ENCODE data around the gene HIF1AN.

Gene HIF1AN

GRCh38 chr10:100520811-100521210 lies 14.9 kb upstream of the HIF1AN start:
- DNase-seq (ENCODE audit: low read depth in 1 of 2, low spot score in 1 of 2), result no peak

- DNase-seq (ENCODE audit: low read depth in 1 of 2, low spot score in 1 of 2), result no peak
Measured at GRCh38 chr10:100522107-100522801, 13.5 kb upstream of the HIF1AN start.

- DNase-seq (ENCODE audit: low read depth in 1 of 2, low spot score in 1 of 2), result no peak
Measured at GRCh38 chr10:100522945-100523344, 12.8 kb upstream of the HIF1AN start.

GRCh38 chr10:100524206-100524605 lies 11.5 kb upstream of the HIF1AN start:
- DNase-seq (ENCODE audit: low read depth in 1 of 2, low spot score in 1 of 2), result no peak

- no peak for DNase-seq (ENCODE audit: low read depth in 1 of 2, low spot score in 1 of 2)
Measured at GRCh38 chr10:100524638-100525037, 11.1 kb upstream of the HIF1AN start.

GRCh38 chr10:100528123-100528886 lies 7.4 kb upstream of the HIF1AN start:
- no peak for DNase-seq (ENCODE audit: low read depth in 1 of 2, low spot score in 1 of 2)

- no peak for DNase-seq (ENCODE audit: low read depth in 1 of 2, low spot score in 1 of 2)
Measured at GRCh38 chr10:100528921-100529474, 6.7 kb upstream of the HIF1AN start.

- peak; percentile 71 to 88 for DNase-seq (ENCODE audit: low read depth in 1 of 2, low spot score in 1 of 2)
Measured at GRCh38 chr10:100529475-100530298, 6.1 kb upstream of the HIF1AN start, which contains the start of gene NDUFB8. NDUFB8 (minus strand) TSS chr10:100529871; CDS start chr10:100529851, 20 bp downstream.

- no peak for DNase-seq (ENCODE audit: low read depth in 1 of 2, low spot score in 1 of 2)
Measured at GRCh38 chr10:100531761-100532160, 4.0 kb upstream of the HIF1AN start.

- no peak for DNase-seq (ENCODE audit: low read depth in 1 of 2, low spot score in 1 of 2)
Measured at GRCh38 chr10:100534726-100535125, 1.0 kb upstream of the HIF1AN start.

GRCh38 chr10:100535338-100535714 lies 417 bp upstream of the HIF1AN start:
- no peak for DNase-seq (ENCODE audit: low read depth in 1 of 2, low spot score in 1 of 2)

- no peak for DNase-seq (ENCODE audit: low read depth in 1 of 2, low spot score in 1 of 2)
Measured at GRCh38 chr10:100537475-100537874, 1.7 kb downstream of the HIF1AN start.

GRCh38 chr10:100544950-100545349 lies 9.2 kb downstream of the HIF1AN start:
- no peak for DNase-seq (ENCODE audit: low read depth in 1 of 2, low spot score in 1 of 2)

- DNase-seq (ENCODE audit: low read depth in 1 of 2, low spot score in 1 of 2), result no peak
Measured at GRCh38 chr10:100551196-100551595, 15.5 kb downstream of the HIF1AN start.

- no peak for DNase-seq (ENCODE audit: low read depth in 1 of 2, low spot score in 1 of 2)
Measured at GRCh38 chr10:100551738-100552137, 16.0 kb downstream of the HIF1AN start.

- no peak for DNase-seq (ENCODE audit: low read depth in 1 of 2, low spot score in 1 of 2)
Measured at GRCh38 chr10:100553929-100554328, 18.2 kb downstream of the HIF1AN start.

- no peak for DNase-seq (ENCODE audit: low read depth in 1 of 2, low spot score in 1 of 2)
Measured at GRCh38 chr10:100554902-100555301, 19.2 kb downstream of the HIF1AN start.

GRCh38 chr10:100560248-100560647 lies 24.5 kb downstream of the HIF1AN start:
- no peak for DNase-seq (ENCODE audit: low read depth in 1 of 2, low spot score in 1 of 2)

GRCh38 chr10:100561005-100561404 lies 25.3 kb downstream of the HIF1AN start:
- no peak for DNase-seq (ENCODE audit: low read depth in 1 of 2, low spot score in 1 of 2)

GRCh38 chr10:100562008-100562672 lies 26.4 kb downstream of the HIF1AN start:
- DNase-seq (ENCODE audit: low read depth in 1 of 2, low spot score in 1 of 2), result peak; percentile 60 to 71
